Activated T-cell treated with anti-CD3 and anti-CD28 coated beads, Interleukin-2, amount 50 U/mL, for 72 hours (primary cell): ENCODE results near the gene SLC35B1. TPM values are rescaled to one million over a fixed set of nuclear protein-coding genes. Genes with fewer than 3 reads are reported as not detected.
A peak's percentile ranks its signal among the peaks of the same experiment; 100 is the strongest.

Experiments used
- ATAC-seq, 2 donors: fragments of 150-1000 bp; cut with Tn5 transposase; replicated peaks in 1 of 2; 2 replicates each; pipeline ENCODE4 v1.10.0; 2021; ENCODE audit warnings: moderate library complexity in 2 of 2, mild to moderate bottlenecking in 1 of 2
- DNase-seq, 2 donors: peaks; one replicate each; pipeline ENCODE4 v3.0.0; 2021 to 2022; ENCODE audit warnings: mixed read lengths in 1 of 2
- H3K27ac Mint-ChIP-seq: one replicate; pipeline ENCODE4 v1.8.0; 2022; ENCODE audit warnings: mild to moderate bottlenecking, moderate library complexity, mixed read lengths
- H3K27me3 Mint-ChIP-seq: one replicate; pipeline ENCODE4 v1.8.0; 2022; ENCODE audit warnings: low read depth, mixed read lengths
- H3K36me3 Mint-ChIP-seq, 2 donors: one replicate each; pipeline ENCODE4 v1.8.0; 2022; ENCODE audit warnings: mixed read lengths in 2 of 2, mild to moderate bottlenecking in 1 of 2; ENCODE audit not compliant: insufficient read depth in 2 of 2
- H3K4me1 Mint-ChIP-seq: one replicate; pipeline ENCODE4 v1.8.0; 2022; ENCODE audit warnings: low read depth, mixed read lengths
- H3K4me3 Mint-ChIP-seq, 2 donors: one replicate each; pipeline ENCODE4 v1.8.0; 2022; ENCODE audit warnings: mild to moderate bottlenecking in 2 of 2, mixed read lengths in 2 of 2, moderate library complexity in 2 of 2
- H3K9me3 Mint-ChIP-seq, 2 donors: one replicate each; pipeline ENCODE4 v1.8.0; 2022; ENCODE audit warnings: mixed read lengths in 2 of 2
- total RNA-seq, 2 donors: library from RNA; stranded (reverse); gene quantifications; one replicate each; pipeline ENCODE4 v1.2.3, GENCODE V29; 2022

Gene SLC35B1
- total RNA-seq, 2 donors from 2014 or later = 62.6 to 73.9 TPM

DNA sequence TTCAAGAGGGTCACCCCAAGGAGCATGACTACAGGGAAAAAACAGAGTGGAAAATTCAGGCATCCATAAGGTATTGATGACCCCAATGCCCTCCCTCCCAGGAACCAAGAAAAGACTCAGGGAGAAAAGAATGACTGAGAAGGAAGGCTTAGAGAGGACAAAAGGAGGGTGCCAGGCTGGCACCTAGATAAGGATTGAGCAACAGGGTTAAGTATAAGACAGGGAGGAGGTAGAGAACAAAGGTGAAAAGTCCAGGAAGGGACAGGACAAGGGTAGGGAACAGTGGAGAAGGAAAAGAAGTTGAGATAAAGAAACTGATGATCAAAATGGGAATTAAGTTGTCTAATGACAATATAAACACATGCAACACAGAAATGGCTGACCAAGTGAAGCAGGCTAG lies 2.5 kb downstream of the SLC35B1 start:
- Mint-ChIP-seq H3K27ac (peak overlapping the region; percentile 16), H3K4me3 (no peak overlapping the region), H3K36me3 (peaks cover 4 to 12% of the 10 kb centered on the region in 2 donors), H3K9me3 (no peaks in the 10 kb centered on the region), H3K27me3 (no peaks in the 10 kb centered on the region), H3K4me1 (peaks cover 40% of the 10 kb centered on the region)
- DNase-seq (no peak), ATAC-seq (no peak)

GRCh38 chr17:49703557-49704277 lies 4.0 kb downstream of the SLC35B1 start:
- ATAC-seq (no peak), DNase-seq (no peak)
- peaks cover 4 to 16% of the 10 kb centered on the region in 2 donors for H3K36me3 Mint-ChIP-seq
- peaks cover 37% of the 10 kb centered on the region for H3K4me1 Mint-ChIP-seq
- peak overlapping the region; percentile 74 for H3K27ac Mint-ChIP-seq
- no peaks in the 10 kb centered on the region for H3K9me3 Mint-ChIP-seq
- H3K4me3 Mint-ChIP-seq = no peak overlapping the region
- H3K27me3 Mint-ChIP-seq = no peaks in the 10 kb centered on the region

- no peaks in the 10 kb centered on the region for H3K27me3 Mint-ChIP-seq
- H3K36me3 Mint-ChIP-seq = peaks cover 2 to 16% of the 10 kb centered on the region in 2 donors
- DNase-seq = no peak
- peak overlapping the region; percentile 18 for H3K27ac Mint-ChIP-seq
- no peak for ATAC-seq
- no peak overlapping the region for H3K4me3 Mint-ChIP-seq
- H3K4me1 Mint-ChIP-seq = peaks cover 25% of the 10 kb centered on the region
- H3K9me3 Mint-ChIP-seq = no peaks in the 10 kb centered on the region
Measured at GRCh38 chr17:49700960-49701359, 6.8 kb downstream of the SLC35B1 start.

DNA sequence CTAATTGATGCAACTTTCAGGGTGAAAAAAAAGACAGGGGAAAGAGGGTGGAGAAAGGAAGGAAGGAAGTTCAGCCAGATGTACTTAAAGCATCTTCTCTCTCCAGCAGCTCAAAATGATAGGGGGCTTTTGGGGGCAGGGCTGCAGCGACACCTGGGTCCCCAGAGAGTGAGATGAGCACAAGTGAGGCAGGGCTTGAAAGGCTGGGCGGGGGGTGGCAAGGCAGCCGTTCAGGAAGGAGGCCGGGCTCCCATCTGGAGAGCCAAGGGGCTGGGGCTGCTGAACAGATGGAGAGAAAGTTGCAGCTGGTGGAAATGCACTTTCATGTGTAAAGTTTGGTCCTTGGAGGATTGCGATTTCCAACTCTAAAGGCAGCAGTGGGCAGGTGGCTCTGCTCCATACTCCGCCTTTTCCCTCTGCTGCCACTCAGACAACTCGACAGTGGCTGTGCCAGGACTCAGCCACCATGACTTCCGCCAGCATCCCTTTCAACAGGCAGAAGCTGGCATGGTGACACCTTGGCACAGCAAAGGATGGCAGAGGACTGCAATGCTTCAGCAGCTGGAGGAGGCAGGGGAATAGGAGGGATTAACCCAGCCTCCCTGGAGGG lies 7.7 kb downstream of the SLC35B1 start:
- DNase-seq = no peak
- no peak overlapping the region for H3K27ac Mint-ChIP-seq
- peaks cover 0 to 12% of the 10 kb centered on the region in 2 donors for H3K36me3 Mint-ChIP-seq
- H3K9me3 Mint-ChIP-seq = no peaks in the 10 kb centered on the region
- H3K4me3 Mint-ChIP-seq = no peak overlapping the region
- no peak for ATAC-seq
- peaks cover 25% of the 10 kb centered on the region for H3K4me1 Mint-ChIP-seq
- no peaks in the 10 kb centered on the region for H3K27me3 Mint-ChIP-seq

DNA sequence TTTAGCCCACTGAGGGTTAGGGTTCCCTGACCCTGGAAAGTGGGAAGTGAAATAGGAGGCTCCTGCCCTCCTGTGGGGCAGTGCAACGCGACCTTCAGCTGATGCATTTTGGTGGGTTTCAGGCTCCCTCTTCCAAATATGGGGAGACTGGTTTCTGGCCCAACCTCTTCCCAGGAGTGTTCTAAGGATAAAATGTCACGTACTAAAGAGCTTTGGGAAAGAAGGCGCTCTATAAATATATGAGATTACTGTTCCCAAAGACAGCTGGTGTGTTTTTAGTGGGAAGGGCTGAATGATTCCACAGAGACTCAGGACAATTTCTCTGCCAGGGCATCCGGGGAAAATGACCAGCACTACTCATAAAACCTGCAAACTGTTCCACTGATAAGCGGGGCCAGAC lies 9.8 kb downstream of the SLC35B1 start:
- ATAC-seq (no peak), DNase-seq (no peak)
- H3K9me3 Mint-ChIP-seq = no peaks in the 10 kb centered on the region
- H3K36me3 Mint-ChIP-seq = peaks cover 0 to 8% of the 10 kb centered on the region in 2 donors
- peaks cover 26% of the 10 kb centered on the region for H3K4me1 Mint-ChIP-seq
- no peak overlapping the region for H3K27ac Mint-ChIP-seq
- H3K27me3 Mint-ChIP-seq = no peaks in the 10 kb centered on the region
- H3K4me3 Mint-ChIP-seq = no peak overlapping the region

DNA sequence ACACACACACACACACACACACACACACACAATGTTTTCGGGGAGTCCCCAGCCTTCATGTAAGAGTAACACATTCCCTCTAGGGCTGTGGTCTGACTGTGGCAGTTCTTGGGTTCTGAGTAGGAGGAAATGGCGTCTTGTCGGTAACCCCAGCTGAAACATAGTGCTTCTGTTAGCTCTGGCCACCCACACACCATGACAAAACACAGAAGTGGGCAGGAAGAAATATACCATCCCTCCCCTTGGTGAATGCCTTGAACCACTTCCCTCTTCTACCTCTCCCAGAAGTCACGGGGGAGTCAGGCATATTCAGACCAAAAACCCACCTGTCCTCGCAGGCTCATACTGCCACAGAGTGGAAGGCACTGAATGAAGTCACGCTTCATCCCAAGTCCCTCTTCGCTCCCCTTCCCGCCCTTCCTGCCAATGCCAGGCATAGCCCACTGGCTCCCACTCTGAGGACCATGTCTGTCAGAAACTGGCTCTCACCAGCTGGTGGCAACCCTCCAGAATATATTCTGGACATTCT lies 11.5 kb downstream of the SLC35B1 start:
- DNase-seq = peak; percentile 83 to 87
- Mint-ChIP-seq H3K27ac (peak overlapping the region; percentile 43), H3K27me3 (no peaks in the 10 kb centered on the region), H3K9me3 (no peaks in the 10 kb centered on the region), H3K36me3 (peaks cover 0 to 6% of the 10 kb centered on the region in 2 donors), H3K4me3 (peak overlapping the region; percentile 66 to 75), H3K4me1 (peaks cover 32% of the 10 kb centered on the region)
- ATAC-seq = peak; percentile 97

DNA sequence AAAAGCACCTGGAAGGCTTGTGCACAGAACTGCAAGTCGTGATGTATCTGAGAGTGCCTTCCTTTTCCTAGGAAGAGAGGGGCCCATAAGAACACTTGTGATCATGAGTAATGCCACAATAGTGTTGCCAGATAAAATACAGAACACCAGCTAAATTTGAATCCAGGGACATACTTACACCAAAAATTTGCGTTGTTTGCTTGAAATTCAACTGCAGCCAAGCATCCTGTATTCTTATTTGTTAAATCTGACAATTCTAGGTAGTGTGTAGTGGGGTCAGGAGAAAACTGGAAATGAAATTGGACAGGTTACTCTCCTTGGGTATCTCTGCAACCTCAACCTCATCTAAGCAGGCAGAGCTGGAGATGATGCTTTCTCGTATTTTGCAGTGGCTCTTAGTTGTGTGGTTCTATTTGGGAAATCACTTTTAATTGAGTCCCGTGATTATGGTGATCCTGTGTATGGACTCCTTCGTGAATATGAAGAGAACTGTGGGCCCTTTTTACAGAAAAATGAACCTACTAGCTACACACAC lies 12.0 kb downstream of the SLC35B1 start:
- peak; percentile 38 to 43 for ATAC-seq
- H3K27me3 Mint-ChIP-seq = no peaks in the 10 kb centered on the region
- no peaks in the 10 kb centered on the region for H3K9me3 Mint-ChIP-seq

GRCh38 chr17:49694847-49695697 lies 12.7 kb downstream of the SLC35B1 start:
- no peaks in the 10 kb centered on the region for H3K27me3 Mint-ChIP-seq
- H3K9me3 Mint-ChIP-seq = no peaks in the 10 kb centered on the region
- DNase-seq (peak; percentile 71 to 78), ATAC-seq (peak; percentile 12 to 14)
- peaks cover 38% of the 10 kb centered on the region for H3K4me1 Mint-ChIP-seq
- H3K36me3 Mint-ChIP-seq = peaks cover 0 to 3% of the 10 kb centered on the region in 2 donors
- peak overlapping the region; percentile 66 to 75 for H3K4me3 Mint-ChIP-seq
- peak overlapping the region; percentile 43 for H3K27ac Mint-ChIP-seq

More for the DNA sequence above, 12.0 kb downstream of the SLC35B1 start:
- H3K4me1 Mint-ChIP-seq = peaks cover 37% of the 10 kb centered on the region
- peak overlapping the region; percentile 66 to 75 for H3K4me3 Mint-ChIP-seq
- peaks cover 0 to 3% of the 10 kb centered on the region in 2 donors for H3K36me3 Mint-ChIP-seq
- no peak for DNase-seq
- H3K27ac Mint-ChIP-seq = peak overlapping the region; percentile 43

- peaks cover 50% of the 10 kb centered on the region for H3K4me1 Mint-ChIP-seq
- no peaks in the 10 kb centered on the region for H3K27me3 Mint-ChIP-seq
- peak overlapping the region; percentile 51 for H3K27ac Mint-ChIP-seq
- no peak for ATAC-seq
- H3K4me3 Mint-ChIP-seq = no peak overlapping the region
- DNase-seq = no peak
- peaks cover 0 to 1% of the 10 kb centered on the region in 2 donors for H3K9me3 Mint-ChIP-seq
- peaks cover 3 to 5% of the 10 kb centered on the region in 2 donors for H3K36me3 Mint-ChIP-seq
Measured at GRCh38 chr17:49692751-49693150, 15.0 kb downstream of the SLC35B1 start.

DNA sequence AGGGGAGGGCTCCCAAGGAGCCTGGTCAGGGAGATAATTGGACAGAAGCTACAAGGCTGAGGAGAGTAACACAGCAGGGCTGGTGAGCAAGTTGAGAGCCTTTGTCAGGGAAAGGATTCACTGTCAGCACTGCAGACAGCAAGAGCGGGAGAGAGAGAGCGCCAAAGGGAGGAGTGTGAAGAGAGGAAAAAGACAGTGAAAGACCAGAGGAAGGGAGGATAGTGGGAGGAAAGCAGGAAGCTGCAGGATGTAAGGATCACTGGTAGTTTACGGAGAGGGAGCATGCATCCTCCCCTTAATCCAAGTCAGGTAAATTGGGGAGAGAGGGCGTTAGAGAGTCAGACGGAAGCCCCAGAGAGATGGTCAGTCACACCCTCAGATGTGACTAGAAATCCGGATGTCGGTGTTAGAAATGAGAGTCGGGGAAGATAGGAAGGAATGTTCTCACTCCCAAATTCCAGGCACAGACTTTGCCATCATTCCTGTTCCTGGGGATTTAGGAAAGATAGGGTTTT lies 16.0 kb downstream of the SLC35B1 start:
- H3K4me3 Mint-ChIP-seq = no peak overlapping the region
- H3K9me3 Mint-ChIP-seq = peaks cover 0 to 1% of the 10 kb centered on the region in 2 donors
- DNase-seq (no peak), ATAC-seq (no peak)
- H3K27me3 Mint-ChIP-seq = no peaks in the 10 kb centered on the region
- H3K27ac Mint-ChIP-seq = no peak overlapping the region
- H3K4me1 Mint-ChIP-seq = peaks cover 57% of the 10 kb centered on the region
- peaks cover 3 to 5% of the 10 kb centered on the region in 2 donors for H3K36me3 Mint-ChIP-seq

GRCh38 chr17:49691086-49691676 lies 16.6 kb downstream of the SLC35B1 start:
- Mint-ChIP-seq H3K4me3 (peak overlapping the region; percentile 12 to 15), H3K27ac (no peak overlapping the region), H3K9me3 (peaks cover 0 to 1% of the 10 kb centered on the region in 2 donors), H3K4me1 (peaks cover 53% of the 10 kb centered on the region), H3K36me3 (peaks cover 3 to 5% of the 10 kb centered on the region in 2 donors), H3K27me3 (no peaks in the 10 kb centered on the region)
- no peak for ATAC-seq
- no peak for DNase-seq

DNA sequence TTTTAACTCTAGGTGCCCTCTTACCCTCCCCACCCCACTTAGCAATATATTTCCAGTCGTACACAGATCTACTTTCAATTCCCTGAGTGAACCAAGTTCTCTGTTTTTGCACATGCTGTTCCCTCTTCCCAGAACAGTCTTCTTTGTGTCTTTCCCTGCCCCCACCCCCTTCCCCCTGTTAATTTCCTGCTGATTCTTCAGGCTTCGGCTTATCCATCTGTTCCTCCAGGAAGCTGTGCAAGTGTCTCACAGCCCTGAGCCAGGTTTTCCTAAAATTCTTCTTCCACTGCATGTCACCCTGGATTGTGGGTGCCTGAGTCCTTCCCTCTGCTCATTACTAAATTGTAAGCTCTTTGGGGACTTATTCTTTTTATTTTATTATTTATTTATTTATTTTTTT lies 17.5 kb downstream of the SLC35B1 start:
- peaks cover 0 to 1% of the 10 kb centered on the region in 2 donors for H3K9me3 Mint-ChIP-seq
- no peaks in the 10 kb centered on the region for H3K27me3 Mint-ChIP-seq
- no peak overlapping the region for H3K27ac Mint-ChIP-seq
- peaks cover 3 to 5% of the 10 kb centered on the region in 2 donors for H3K36me3 Mint-ChIP-seq
- no peak overlapping the region for H3K4me3 Mint-ChIP-seq
- no peak for ATAC-seq
- no peak for DNase-seq
- peaks cover 44% of the 10 kb centered on the region for H3K4me1 Mint-ChIP-seq
